ENCODE results near the gene DPP6.

Gene DPP6

DNA sequence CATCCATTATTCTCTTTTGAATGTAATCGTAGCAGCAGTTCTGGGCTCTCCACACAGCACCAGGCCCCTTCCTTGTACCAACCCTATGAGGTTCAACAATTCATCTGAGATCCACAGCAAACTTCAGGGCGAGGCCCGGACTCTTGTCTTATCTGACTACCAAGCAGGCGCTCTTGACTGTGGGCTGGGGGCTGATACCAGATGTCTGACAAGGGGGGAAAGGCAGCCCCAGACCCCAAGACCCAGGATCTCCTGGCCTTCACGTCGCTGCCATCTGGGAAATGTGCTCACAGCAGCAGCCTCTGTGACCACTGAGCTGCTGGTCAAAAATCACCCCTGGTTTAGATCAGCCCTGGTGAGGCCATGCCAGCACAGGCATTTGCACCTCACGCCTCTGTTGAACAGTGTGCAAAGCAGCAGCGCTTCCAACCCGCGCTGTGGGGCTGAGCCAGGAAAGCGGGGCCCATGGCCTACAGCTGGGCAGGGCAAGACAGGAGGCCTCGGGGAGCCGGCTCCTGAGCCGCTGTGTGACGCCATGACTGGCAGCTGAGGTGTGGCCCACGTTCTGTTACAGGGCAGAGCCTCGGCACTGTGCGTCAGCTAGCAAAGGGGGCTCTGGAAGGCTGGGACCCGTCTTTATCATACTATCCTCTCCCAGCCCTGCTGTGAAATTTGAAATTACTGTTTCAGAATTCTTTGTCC, 806.8 kb downstream of the DPP6 start:
- DNase-seq (ENCODE audit: low read depth), result no peak

DNA sequence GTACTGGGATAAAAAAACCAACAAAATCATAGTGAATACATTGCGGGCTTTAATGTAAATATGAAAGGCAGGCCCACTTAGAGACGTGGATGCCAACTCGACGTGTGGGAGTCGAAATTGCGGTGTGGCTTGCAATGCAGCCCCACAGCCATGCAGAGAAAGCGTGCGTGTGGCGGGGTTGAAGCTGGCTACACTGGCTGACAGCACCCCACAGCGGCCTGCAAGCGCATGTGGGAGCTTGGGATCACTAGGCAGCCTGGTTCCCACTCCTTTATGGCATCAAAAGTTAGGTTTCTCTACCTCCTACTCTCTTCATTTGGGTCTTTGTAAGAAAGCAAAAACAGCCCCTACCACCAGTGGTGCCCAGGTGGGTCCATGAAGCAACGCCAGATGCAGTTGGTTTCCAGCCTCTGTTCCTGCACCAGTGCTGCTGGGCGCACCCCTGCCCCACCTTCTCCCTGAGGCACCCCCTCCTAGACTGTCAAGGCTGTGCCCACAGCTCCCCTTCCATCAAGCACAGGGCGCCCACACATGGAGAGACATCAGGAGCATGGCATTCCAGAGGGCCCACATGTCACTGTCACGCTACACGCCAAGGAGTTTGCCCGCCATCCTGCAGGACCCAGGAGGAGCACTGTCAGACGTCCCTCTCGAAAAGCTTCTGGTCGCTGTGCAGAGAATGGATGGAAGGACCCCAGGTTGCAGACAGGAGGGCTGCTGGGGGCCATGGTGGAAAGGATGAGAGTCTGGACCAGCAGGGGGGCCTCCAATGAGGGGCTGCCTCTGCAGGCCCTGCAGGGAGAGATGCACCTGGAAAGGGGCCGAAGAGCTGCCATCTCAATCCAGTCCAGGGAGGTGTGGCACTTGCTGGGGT, 807.8 kb downstream of the DPP6 start:
- no peak for DNase-seq (ENCODE audit: low read depth)

- no peak for DNase-seq (ENCODE audit: low read depth)
These were observed 808.6 kb downstream of the DPP6 start for GRCh38 chr7:154860621-154861375.

- DNase-seq (ENCODE audit: low read depth), result no peak
These were observed 809.4 kb downstream of the DPP6 start for GRCh38 chr7:154861589-154861988.

DNA sequence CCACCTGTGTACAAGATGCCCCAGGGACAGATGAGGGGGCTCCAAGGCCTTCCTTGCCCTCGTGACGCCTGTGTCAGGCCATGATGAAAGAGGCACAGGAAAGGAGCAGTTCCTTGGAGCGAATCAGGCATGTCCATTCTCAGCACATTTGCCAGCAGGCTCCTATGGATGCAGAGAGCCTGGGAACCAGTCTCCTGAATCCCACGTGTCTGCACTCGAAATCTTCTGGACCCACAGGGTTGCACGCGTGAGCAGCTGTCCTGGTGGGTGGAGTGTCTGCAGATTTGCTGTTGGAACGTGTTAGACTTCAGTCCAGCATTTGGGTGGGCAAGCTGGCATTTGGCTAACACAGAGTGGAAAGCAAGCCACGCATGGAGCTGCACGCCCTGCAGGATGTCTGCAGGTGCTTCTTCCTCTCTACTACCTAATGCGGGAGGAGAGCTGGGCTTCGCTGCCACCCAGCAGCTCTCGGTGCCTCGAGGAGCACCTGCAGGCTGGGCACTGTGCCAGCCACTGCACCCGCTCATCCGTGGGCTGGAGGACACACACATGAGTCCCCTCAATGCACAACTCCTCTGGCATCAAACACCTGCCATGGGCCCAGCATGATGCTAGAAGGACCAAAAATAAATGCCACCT, 810.1 kb downstream of the DPP6 start:
- DNase-seq (ENCODE audit: low read depth), result no peak

DNA sequence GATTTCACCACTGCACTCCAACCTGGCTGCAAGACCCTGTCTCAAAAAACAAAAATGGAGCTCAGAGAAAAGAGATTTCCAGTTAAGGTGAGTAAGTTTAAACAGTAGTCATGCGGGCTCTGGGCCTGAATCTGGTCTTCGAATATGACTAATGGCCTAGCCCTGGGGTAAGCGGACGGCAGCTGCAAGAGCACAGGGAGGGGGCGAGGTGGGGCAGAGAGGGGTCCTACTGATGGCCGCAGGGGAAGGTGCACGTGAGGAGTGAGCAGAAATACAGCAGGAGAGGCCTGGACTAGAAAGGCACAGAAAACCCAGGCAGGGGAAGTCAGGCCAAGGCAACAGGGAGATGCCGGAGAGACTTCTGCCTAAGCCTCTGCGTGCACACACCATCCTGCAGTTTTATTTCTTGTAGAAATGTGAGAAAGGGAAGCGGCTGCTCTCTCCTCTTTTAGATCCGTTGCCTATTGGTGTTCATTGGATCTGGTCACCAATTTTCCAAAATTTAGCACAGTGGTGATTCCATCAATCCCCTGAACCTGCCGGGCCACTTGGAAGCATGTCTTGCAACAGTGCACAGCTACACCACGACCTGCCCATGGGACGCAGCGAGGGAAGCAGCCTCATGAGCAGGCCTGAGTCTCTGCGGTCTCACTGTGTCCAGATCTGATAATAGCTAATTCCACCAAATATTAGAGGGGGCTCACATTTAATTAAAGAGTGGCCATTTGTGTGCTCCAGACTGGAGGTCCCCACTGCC, 811.7 kb downstream of the DPP6 start:
- DNase-seq (ENCODE audit: low read depth), result no peak

GRCh38 chr7:154864523-154864891, 812.3 kb downstream of the DPP6 start:
- DNase-seq (ENCODE audit: low read depth), result no peak

DNA sequence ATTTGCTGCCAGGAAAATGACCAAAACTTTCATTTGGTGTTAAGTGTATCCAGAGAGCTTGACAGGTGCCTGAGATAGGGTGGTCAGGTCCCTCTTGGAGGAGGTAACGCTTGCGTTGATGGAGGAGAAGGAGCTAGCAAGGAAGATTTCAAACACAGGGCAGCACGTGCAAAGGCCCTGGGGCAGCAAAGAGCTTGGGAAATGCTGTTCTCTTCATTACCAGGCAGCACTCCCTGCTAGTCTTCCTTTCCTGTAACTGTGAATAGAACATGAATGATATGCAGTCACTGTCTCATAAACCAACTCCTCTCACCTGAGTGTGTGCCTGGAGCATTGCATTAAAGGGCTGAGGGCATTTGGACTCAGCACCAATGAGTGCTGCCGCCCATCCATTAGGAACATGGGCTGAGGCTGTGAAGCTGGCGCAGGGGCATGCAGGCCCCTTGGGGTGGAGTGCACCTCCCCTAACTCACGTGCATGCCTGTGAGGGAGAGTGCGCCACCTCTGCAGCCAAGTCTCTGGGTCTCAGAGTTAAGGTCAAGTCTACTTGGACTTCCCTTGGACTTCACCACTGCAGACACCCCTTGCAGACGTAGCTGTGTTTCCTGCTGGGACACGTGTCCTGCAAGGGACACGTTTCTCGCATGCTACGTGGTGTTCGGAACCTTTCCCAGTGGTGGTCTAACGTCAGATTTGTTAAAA, 813.9 kb downstream of the DPP6 start:
- DNase-seq (ENCODE audit: low read depth), result no peak

GRCh38 chr7:154867068-154867467, 814.9 kb downstream of the DPP6 start:
- DNase-seq (ENCODE audit: low read depth), result no peak

GRCh38 chr7:154868921-154869320, 816.7 kb downstream of the DPP6 start:
- DNase-seq (ENCODE audit: low read depth), result no peak

DNA sequence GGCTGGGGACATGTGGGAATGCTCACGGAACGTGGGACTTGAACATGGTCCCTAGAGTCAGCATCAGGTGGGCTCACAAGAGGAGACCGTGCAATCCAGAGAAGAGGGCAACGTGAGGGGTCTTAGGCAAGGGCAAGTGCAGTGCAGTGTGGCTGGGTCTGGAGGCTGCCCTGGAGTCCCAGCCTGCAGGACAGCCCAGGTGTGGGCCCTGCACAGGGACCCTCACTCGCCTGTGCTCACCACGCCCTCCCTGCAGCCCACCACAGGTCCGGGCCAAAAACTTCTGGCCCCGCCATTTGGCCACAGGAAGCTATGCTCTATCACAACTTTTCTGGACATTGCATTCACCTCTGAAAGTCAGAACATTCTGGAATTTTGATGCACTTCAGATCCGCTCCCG, 817.2 kb downstream of the DPP6 start:
- no peak for DNase-seq (ENCODE audit: low read depth)

- no peak for DNase-seq (ENCODE audit: low read depth)
These were observed 819.3 kb downstream of the DPP6 start for GRCh38 chr7:154871507-154871906.

DNA sequence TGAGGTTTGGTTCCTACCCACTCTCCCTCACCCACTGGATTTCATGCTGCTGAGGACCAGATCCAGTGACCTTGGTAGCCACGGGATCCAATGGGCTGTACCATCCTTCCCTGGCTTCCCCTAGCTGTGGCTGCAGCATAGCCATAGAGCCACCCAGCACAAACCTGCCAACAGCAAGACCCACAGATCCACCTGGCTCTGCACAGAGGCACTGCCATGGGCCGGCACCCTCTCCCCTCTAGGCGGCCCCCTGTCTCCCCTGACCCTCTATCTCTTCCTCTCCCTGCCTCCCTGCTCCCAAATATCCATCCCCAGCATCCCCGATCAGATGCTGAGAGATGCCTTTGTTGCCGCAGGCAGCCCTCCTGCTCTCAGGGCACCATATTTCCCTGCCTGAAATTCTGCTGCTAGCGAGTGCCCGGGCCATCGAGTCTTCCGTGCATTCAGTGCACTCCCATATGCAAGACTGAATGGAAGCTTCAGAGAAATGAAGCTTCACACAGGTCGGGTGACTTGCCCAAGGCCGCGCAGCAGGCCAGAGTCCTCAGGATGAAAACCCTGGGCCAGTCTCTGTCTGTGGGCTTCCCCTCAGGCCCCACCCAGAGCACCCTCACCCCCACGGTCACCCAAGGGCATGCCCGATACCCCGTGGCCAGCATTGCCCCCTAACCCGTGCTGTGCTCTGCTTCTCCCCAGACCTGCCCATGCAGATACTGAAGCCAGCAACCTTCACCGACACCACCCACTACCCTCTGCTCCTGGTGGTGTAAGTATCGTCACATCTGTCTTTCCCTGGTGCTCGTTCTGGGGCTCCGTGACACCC, 819.9 kb downstream of the DPP6 start:
- DNase-seq (ENCODE audit: low read depth), result no peak

DNA sequence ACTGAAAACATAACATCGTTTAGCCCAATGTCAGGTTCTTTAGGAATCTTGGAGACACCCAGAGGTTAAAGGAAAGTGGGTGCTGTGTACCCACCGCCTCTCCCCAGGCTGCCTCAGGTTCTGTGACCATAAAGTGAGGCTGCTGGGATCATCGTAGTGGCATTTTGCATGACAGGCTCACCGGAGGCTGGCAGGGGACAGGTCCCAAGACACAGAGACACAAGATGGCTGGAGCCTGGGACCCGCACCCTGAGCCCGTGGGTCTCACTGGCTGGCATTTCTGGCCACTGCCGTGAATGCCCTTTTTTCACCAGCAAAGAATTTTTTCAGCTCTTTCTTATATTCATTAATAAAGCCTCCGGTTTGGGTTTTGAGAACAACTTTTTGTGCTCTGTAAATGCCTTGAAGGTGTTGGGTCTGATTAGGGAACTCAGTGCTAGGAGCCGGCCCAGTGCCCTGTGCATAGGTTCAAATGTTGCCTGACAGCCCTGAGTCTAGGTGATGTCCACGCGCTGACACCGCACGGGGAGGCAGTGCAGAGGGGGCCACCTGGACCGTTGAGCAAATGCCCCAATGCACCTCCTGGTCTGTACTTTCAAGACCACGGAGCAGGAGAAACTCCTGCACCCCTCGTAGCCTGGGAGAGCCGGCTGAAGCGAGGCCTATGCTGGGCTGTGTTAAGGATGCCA, 820.8 kb downstream of the DPP6 start:
- DNase-seq (ENCODE audit: low read depth), result no peak

GRCh38 chr7:154873500-154874121, 821.4 kb downstream of the DPP6 start:
- no peak for DNase-seq (ENCODE audit: low read depth)

GRCh38 chr7:154874409-154875113, 822.4 kb downstream of the DPP6 start:
- DNase-seq (ENCODE audit: low read depth), result no peak

- no peak for DNase-seq (ENCODE audit: low read depth)
These were observed 823.1 kb downstream of the DPP6 start for GRCh38 chr7:154875297-154875696.

DNA sequence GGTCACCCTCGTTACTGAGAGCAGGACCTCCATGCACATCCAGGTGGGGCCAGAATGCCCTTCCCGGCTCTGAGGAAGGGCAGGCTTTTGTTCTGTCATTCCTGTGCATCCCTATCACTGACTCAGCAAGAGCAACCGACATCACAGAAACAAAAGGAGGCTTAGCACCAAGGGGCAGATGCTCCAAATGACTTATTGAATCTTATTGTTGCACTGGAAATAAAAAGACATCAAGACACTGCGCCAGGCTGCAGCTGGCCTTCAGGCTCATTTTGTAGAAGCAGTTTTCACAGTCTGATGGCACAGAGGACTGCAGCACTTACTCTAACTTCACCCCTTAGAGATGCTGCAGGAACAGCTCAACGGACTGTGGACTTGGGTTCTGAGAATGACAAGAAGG, 824.3 kb downstream of the DPP6 start:
- no peak for DNase-seq (ENCODE audit: low read depth)

Data from amniotic epithelial cell (primary cell).